RPMI7951 (cell line): Measurements from ENCODE around the gene ARHGAP45. TPM values are rescaled to one million over a fixed set of nuclear protein-coding genes. Genes with fewer than 3 reads are reported as not detected.

ENCODE experiments used
- DNase-seq: peaks from one replicate; pipeline ENCODE4 v3.0.0-alpha.2; 2012; ENCODE audit warnings: low read depth
- total RNA-seq: library from RNA; depleted of rRNA; stranded (reverse); fragments of >200 nt; shearing (Covaris generic); gene quantifications from 2 replicates; pipeline ENCODE4 v1.2.3, GENCODE V29; 2014; rRNA removed

Gene ARHGAP45
- total RNA-seq, 1 experiment from 2014 or later: 1.3 TPM

GRCh38 chr19:1132552-1133383 lies 65.8 kb downstream of the ARHGAP45 start:
- no peak for DNase-seq

DNA sequence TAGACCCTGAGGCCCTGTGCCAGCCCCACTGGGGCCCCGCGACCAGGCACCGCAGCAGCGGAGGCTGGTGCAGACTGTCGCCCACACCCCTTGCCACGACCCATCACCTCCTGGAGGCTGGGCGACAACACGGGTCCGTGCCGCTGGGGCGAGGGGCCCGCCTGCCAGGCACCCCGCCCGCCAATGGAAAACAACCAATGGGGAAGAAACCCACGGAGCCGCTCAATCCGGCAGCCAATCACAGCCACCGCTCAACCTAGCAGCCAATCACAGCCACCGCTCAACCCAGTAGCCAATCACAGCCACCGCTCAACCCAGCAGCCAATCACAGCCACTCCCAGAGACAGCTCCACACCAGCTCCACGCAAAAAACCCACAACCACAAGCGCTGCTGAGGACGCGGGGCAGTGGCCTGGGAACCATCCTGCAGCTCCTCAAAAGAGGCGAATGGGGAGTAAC lies 66.5 kb downstream of the ARHGAP45 start:
- no peak for DNase-seq

GRCh38 chr19:1134431-1134830 lies 67.5 kb downstream of the ARHGAP45 start:
- DNase-seq: no peak

- DNase-seq: no peak
Measured at GRCh38 chr19:1135454-1135853, 68.5 kb downstream of the ARHGAP45 start.

- no peak for DNase-seq
Measured at GRCh38 chr19:1136201-1136600, 69.2 kb downstream of the ARHGAP45 start.

Other genes starting within 250 kb of the ARHGAP45 start
- gene PLPPR3, start 245.2 kb upstream of the ARHGAP45 start, total RNA-seq: not detected in 2 replicates
- not detected in 2 replicates for gene AZU1, start 239.3 kb upstream of the ARHGAP45 start, total RNA-seq
- gene PRTN3, start 226.2 kb upstream of the ARHGAP45 start, total RNA-seq: not detected in 2 replicates
- gene ELANE, start 214.9 kb upstream of the ARHGAP45 start, total RNA-seq: not detected in 2 replicates
- gene CFD, start 207.5 kb upstream of the ARHGAP45 start, total RNA-seq: 0.29 and 0.60 TPM in 2 replicates
- 15.1 and 16.5 TPM in 2 replicates for gene MED16, start 174.0 kb upstream of the ARHGAP45 start, total RNA-seq
- gene RNU6-9, start 173.7 kb upstream of the ARHGAP45 start, total RNA-seq: not detected in 2 replicates
- gene R3HDM4, start 153.9 kb upstream of the ARHGAP45 start, total RNA-seq: 19.7 and 29.3 TPM in 2 replicates
- gene KISS1R, start 149.8 kb upstream of the ARHGAP45 start, total RNA-seq: not detected in 2 replicates
- gene ARID3A, start 141.1 kb upstream of the ARHGAP45 start, total RNA-seq: 5.3 and 5.6 TPM in 2 replicates
- 47.7 and 67.0 TPM in 2 replicates for gene WDR18, start 82.8 kb upstream of the ARHGAP45 start, total RNA-seq
- 0.20 and 0.24 TPM in 2 replicates for gene GRIN3B, start 66.7 kb upstream of the ARHGAP45 start, total RNA-seq
- gene TMEM259, start 46.0 kb upstream of the ARHGAP45 start, total RNA-seq: 46.9 and 58.0 TPM in 2 replicates
- not detected in 2 replicates for gene RNU6-2, start 45.6 kb upstream of the ARHGAP45 start, total RNA-seq
- gene CNN2, start 40.6 kb upstream of the ARHGAP45 start, total RNA-seq: 179 and 199 TPM in 2 replicates
- 1.5 and 3.4 TPM in 2 replicates for gene ABCA7, start 27.1 kb upstream of the ARHGAP45 start, total RNA-seq
- gene POLR2E, start 28.2 kb downstream of the ARHGAP45 start, total RNA-seq: 128 and 158 TPM in 2 replicates
- 386 and 470 TPM in 2 replicates for gene GPX4, start 36.8 kb downstream of the ARHGAP45 start, total RNA-seq
- 12.1 and 16.3 TPM in 2 replicates for gene SBNO2, start 107.1 kb downstream of the ARHGAP45 start, total RNA-seq
- gene STK11, start 138.6 kb downstream of the ARHGAP45 start, total RNA-seq: 19.8 and 34.9 TPM in 2 replicates
- gene CBARP, start 170.8 kb downstream of the ARHGAP45 start, total RNA-seq: 0.48 and 0.88 TPM in 2 replicates
- gene ATP5F1D, start 174.6 kb downstream of the ARHGAP45 start, total RNA-seq: 41.8 and 78.0 TPM in 2 replicates
- gene MIDN, start 181.4 kb downstream of the ARHGAP45 start, total RNA-seq: 3.2 and 4.1 TPM in 2 replicates
- 44.2 and 66.8 TPM in 2 replicates for gene CIRBP, start 202.2 kb downstream of the ARHGAP45 start, total RNA-seq
- gene FAM174C, start 208.4 kb downstream of the ARHGAP45 start, total RNA-seq: 57.6 and 92.0 TPM in 2 replicates
- not detected in 2 replicates for gene EFNA2, start 218.7 kb downstream of the ARHGAP45 start, total RNA-seq